ENCODE results near the gene TMEM132D. TPM values are rescaled to one million over a fixed set of nuclear protein-coding genes. Genes with fewer than 3 reads are reported as not detected.

Gene TMEM132D
- total and polyA plus RNA-seq, 2 of the 8 experiments (the other 6 are each of a cell fraction or from before 2014, with no cell fraction given) = 3.5 to 10.1 TPM

- TF ChIP-seq CHD7 (IDR thresholded peaks at IDR 0.05; ENCODE audit: insufficient replicate concordance, low read length) (no peak), ZNF274 (IDR thresholded peaks at IDR 0.05; ENCODE audit: borderline replicate concordance, extremely low read depth, low read length) (no peak), RAD21 (IDR thresholded peaks at IDR 0.05 in 1 of 2, conservative IDR thresholded peaks at IDR 0.05 in 1 of 2; ENCODE audit: low read depth in 2 of 2, low read length in 2 of 2) (no peak)
Measured at GRCh38 chr12:129675947-129676346, 227.9 kb downstream of the TMEM132D start (continued).

Measured in H1 (cell line).